ENCODE results near the gene LRRC56.

Gene LRRC56

DNA sequence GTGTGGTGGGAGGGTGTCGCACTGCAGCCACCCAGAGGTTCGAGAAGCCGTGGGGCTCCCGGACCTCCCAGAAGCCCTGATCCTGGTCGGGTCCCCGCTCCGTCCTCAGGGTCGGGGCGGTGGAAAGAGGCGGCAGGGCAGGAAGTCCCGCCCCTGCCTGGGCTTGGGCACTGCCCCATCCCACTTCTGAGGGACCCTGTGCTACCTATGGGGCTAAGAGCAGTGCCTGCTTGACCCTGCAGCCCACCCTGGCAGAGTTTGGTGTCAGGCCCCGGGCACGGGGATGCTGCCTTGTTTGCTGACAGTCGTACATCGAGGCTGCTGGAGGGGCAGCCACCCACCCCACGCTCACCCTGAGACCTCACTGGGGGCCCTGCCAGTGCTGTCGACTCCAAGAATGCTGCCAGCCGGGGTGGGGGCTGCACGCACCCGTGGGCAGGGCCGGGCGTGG, 49.7 kb upstream of the LRRC56 start (continued):
- TF ChIP-seq, protein P1, sequence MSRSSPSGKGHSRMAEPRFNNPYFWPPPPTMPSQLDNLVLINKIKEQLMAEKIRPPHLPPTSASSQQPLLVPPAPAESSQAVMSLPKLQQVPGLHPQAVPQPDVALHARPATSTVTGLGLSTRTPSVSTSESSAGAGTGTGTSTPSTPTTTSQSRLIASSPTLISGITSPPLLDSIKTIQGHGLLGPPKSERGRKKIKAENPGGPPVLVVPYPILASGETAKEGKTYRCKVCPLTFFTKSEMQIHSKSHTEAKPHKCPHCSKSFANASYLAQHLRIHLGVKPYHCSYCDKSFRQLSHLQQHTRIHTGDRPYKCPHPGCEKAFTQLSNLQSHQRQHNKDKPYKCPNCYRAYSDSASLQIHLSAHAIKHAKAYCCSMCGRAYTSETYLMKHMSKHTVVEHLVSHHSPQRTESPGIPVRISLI (tag by site-specific recombination; IDR thresholded peaks at IDR 0.05) = no peak
- TF ChIP-seq ZNF670 (tag by site-specific recombination; IDR thresholded peaks at IDR 0.05; ENCODE audit: low read depth) = no peak

DNA sequence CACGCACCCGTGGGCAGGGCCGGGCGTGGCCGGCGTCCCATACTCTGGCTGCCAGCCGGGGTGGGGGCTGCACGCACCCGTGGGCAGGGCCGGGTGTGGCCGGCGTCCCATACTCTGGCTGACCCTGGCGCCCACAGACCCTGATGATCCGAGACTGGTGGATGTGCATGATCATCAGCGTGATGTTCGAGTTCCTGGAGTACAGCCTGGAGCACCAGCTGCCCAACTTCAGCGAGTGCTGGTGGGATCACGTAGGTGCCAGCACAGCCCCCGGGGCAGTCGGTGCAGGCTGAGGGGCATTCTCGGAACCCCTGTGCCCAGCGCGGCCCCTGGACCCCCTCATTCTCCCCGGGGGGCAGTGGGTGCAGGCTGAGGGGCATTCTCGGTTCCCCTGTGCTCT, 49.3 kb upstream of the LRRC56 start:
- Histone ChIP-seq H3K9me3 (ENCODE audit: control insufficient read depth, insufficient read depth, low read depth, low read length) (no peaks in the 10 kb centered on the region), H3K4me1 (ENCODE audit: control insufficient read depth, insufficient read depth, low read length) (no peaks in the 10 kb centered on the region), H3K4me3 (ENCODE audit: low read depth, low read length) (no peak overlapping the region), H3K36me3 (ENCODE audit: control insufficient read depth in 2 of 2, insufficient read depth in 1 of 2, low read length in 2 of 2) (peaks cover 0 to 45% of the 10 kb centered on the region in 2 experiments; a peak in 1 of 3 replicates), H3K27ac (ENCODE audit: extremely low read depth, low read depth, low read length) (no peak overlapping the region)
- ChIA-PET CTCF (no interaction called here), POLR2A (no interaction called here)
- TF ChIP-seq KLF1 (tag by site-specific recombination; IDR thresholded peaks at IDR 0.05) = peak; percentile 93
- TF ChIP-seq, protein P2, sequence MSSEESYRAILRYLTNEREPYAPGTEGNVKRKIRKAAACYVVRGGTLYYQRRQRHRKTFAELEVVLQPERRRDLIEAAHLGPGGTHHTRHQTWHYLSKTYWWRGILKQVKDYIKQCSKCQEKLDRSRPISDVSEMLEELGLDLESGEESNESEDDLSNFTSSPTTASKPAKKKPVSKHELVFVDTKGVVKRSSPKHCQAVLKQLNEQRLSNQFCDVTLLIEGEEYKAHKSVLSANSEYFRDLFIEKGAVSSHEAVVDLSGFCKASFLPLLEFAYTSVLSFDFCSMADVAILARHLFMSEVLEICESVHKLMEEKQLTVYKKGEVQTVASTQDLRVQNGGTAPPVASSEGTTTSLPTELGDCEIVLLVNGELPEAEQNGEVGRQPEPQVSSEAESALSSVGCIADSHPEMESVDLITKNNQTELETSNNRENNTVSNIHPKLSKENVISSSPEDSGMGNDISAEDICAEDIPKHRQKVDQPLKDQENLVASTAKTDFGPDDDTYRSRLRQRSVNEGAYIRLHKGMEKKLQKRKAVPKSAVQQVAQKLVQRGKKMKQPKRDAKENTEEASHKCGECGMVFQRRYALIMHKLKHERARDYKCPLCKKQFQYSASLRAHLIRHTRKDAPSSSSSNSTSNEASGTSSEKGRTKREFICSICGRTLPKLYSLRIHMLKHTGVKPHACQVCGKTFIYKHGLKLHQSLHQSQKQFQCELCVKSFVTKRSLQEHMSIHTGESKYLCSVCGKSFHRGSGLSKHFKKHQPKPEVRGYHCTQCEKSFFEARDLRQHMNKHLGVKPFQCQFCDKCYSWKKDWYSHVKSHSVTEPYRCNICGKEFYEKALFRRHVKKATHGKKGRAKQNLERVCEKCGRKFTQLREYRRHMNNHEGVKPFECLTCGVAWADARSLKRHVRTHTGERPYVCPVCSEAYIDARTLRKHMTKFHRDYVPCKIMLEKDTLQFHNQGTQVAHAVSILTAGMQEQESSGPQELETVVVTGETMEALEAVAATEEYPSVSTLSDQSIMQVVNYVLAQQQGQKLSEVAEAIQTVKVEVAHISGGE (tag by site-specific recombination; conservative IDR thresholded peaks at IDR 0.05; ENCODE audit: low read depth) = no peak

- H3K27ac ChIP-seq (ENCODE audit: extremely low read depth, low read depth, low read length) = no peak overlapping the region
- ChIA-PET POLR2A (no interaction called here), CTCF (no interaction called here)
- peaks cover 0 to 47% of the 10 kb centered on the region in 2 experiments; a peak in 1 of 3 replicates for H3K36me3 ChIP-seq (ENCODE audit: control insufficient read depth in 2 of 2, insufficient read depth in 1 of 2, low read length in 2 of 2)
- no peak for TF ChIP-seq ZNF701 (tag by site-specific recombination; IDR thresholded peaks at IDR 0.05)
- no peak for TF ChIP-seq ZNF548 (tag by site-specific recombination; IDR thresholded peaks at IDR 0.05)
- TF ChIP-seq ZNF211 (tag by site-specific recombination; IDR thresholded peaks at IDR 0.05; ENCODE audit: low read depth) = no peak
- TF ChIP-seq ZBTB1 (tag by site-specific recombination; IDR thresholded peaks at IDR 0.05) = no peak
- TF ChIP-seq ZFP3 (tag by site-specific recombination; IDR thresholded peaks at IDR 0.05; ENCODE audit: low read depth) = no peak
- no peak for TF ChIP-seq ZNF501 (tag by site-specific recombination; IDR thresholded peaks at IDR 0.05)
- TF ChIP-seq ZNF510 (tag by site-specific recombination; IDR thresholded peaks at IDR 0.05; ENCODE audit: insufficient replicate concordance) = no peak
- TF ChIP-seq, protein P3, sequence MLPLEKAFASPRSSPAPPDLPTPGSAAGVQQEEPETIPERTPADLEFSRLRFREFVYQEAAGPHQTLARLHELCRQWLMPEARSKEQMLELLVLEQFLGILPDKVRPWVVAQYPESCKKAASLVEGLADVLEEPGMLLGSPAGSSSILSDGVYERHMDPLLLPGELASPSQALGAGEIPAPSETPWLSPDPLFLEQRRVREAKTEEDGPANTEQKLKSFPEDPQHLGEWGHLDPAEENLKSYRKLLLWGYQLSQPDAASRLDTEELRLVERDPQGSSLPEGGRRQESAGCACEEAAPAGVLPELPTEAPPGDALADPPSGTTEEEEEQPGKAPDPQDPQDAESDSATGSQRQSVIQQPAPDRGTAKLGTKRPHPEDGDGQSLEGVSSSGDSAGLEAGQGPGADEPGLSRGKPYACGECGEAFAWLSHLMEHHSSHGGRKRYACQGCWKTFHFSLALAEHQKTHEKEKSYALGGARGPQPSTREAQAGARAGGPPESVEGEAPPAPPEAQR (tag by site-specific recombination; IDR thresholded peaks at IDR 0.05) = no peak
- TF ChIP-seq KLF7 (tag by site-specific recombination; IDR thresholded peaks at IDR 0.05; ENCODE audit: borderline replicate concordance) = no peak
- TF ChIP-seq ZNF423 (tag by site-specific recombination; IDR thresholded peaks at IDR 0.05) = no peak
- TF ChIP-seq ZNF785 (tag by site-specific recombination; IDR thresholded peaks at IDR 0.05) = no peak
- TF ChIP-seq, protein P4, sequence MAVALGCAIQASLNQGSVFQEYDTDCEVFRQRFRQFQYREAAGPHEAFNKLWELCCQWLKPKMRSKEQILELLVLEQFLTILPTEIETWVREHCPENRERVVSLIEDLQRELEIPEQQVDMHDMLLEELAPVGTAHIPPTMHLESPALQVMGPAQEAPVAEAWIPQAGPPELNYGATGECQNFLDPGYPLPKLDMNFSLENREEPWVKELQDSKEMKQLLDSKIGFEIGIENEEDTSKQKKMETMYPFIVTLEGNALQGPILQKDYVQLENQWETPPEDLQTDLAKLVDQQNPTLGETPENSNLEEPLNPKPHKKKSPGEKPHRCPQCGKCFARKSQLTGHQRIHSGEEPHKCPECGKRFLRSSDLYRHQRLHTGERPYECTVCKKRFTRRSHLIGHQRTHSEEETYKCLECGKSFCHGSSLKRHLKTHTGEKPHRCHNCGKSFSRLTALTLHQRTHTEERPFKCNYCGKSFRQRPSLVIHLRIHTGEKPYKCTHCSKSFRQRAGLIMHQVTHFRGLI (tag by site-specific recombination; IDR thresholded peaks at IDR 0.05) = no peak
- no peak for TF ChIP-seq ZNF148 (tag by site-specific recombination; IDR thresholded peaks at IDR 0.05; ENCODE audit: borderline replicate concordance)
- TF ChIP-seq ZNF140 (tag by site-specific recombination; IDR thresholded peaks at IDR 0.05) = no peak
- TF ChIP-seq ZNF747 (tag by site-specific recombination; IDR thresholded peaks at IDR 0.05) = no peak
- TF ChIP-seq ZNF777 (tag by site-specific recombination; IDR thresholded peaks at IDR 0.05; ENCODE audit: borderline replicate concordance) = no peak
- TF ChIP-seq ZNF600 (tag by site-specific recombination; IDR thresholded peaks at IDR 0.05) = no peak
- no peak for TF ChIP-seq ZNF155 (tag by site-specific recombination; IDR thresholded peaks at IDR 0.05)
- H3K9me3 ChIP-seq (ENCODE audit: control insufficient read depth, insufficient read depth, low read depth, low read length) = no peaks in the 10 kb centered on the region
- no peaks in the 10 kb centered on the region for H3K4me1 ChIP-seq (ENCODE audit: control insufficient read depth, insufficient read depth, low read length)
- H3K4me3 ChIP-seq (ENCODE audit: low read depth, low read length) = no peak overlapping the region
Observed at GRCh38 chr11:488579-488978, 48.7 kb upstream of the LRRC56 start.

Measured in HEK293 (cell line).